HCT116 (cell line): ENCODE data around the gene CD3E. TPM values are rescaled to one million over a fixed set of nuclear protein-coding genes. Genes with fewer than 3 reads are reported as not detected.

Experiments
- ATAC-seq: fragments of 200-7000 bp; cut with Tn5 transposase; 2 replicates; pipeline ENCODE4 v1.9.1; 2020; ENCODE audit warnings: mild to moderate bottlenecking, moderate library complexity
- BruUV-seq: library from RNA; stranded (reverse); fragments of 400-500 nt; replicated peaks from 2 replicates; lab custom pipeline; 2021; lab: Mats Ljungman, UMichigan
- CTCF ChIA-PET: fragments of 300-600 bp; sonication (Branson Sonifier 250); formaldehyde crosslinking; loops from one replicate; lab custom pipeline; 2021; ENCODE audit warnings: antibody characterized with exemption; lab: Charles Lee
- POLR2A ChIA-PET: fragments of 300-600, 350-600 bp; sonication (Branson Sonifier 250); formaldehyde crosslinking; loops from one replicate; lab custom pipeline; 2021; ENCODE audit warnings: antibody characterized with exemption; lab: Charles Lee
- RAD21 ChIA-PET, 2 experiments: fragments of 300-600 bp; sonication (Branson Sonifier 250); formaldehyde crosslinking; loops; one replicate each; lab custom pipeline; 2023; ENCODE audit warnings: low total read pairs in 2 of 2; ENCODE audit not compliant: uncharacterized antibody in 2 of 2, unreplicated experiment in 2 of 2, low non-redundant PET in 1 of 2; lab: Charles Lee
- DNase-seq: peaks from one replicate; pipeline ENCODE4 v3.0.0-alpha.2; 2010; ENCODE audit warnings: low read depth, low spot score
- H2AFZ ChIP-seq: fragments of 200-600 bp; shearing (Covaris generic), sonication (generic); 2 replicates; pipeline ENCODE4 v1.6.1; 2017; ENCODE audit warnings: low read depth, mixed run types, mixed read lengths, antibody characterized with exemption, low read length; ENCODE audit not compliant: poor library complexity, severe bottlenecking
- H3K27ac ChIP-seq: 2 replicates; pipeline ENCODE4 v1.5.1; 2012; ENCODE audit warnings: low read depth, low read length
- H3K27me3 ChIP-seq: fragments of 200-600 bp; sonication (generic); 2 replicates; pipeline ENCODE4 v1.6.1; 2016; ENCODE audit warnings: mixed run types, low read length, mixed read lengths; ENCODE audit not compliant: insufficient read depth
- H3K36me3 ChIP-seq, 2 experiments: fragments of 200-500 bp in 1 of 2; fragments of 200-600 bp in 1 of 2; sonication (Bioruptor generic) in 1 of 2; sonication (generic) in 1 of 2; 2 replicates each; pipeline versions ENCODE4 v1.5.1 to v1.6.1; 2014 to 2016; ENCODE audit warnings: low read length in 2 of 2, inconsistent platforms in 1 of 2, mixed read lengths in 1 of 2, mixed run types in 1 of 2; ENCODE audit not compliant: insufficient read depth in 2 of 2, control insufficient read depth in 1 of 2
- H3K4me1 ChIP-seq, 2 experiments: fragments of 200-600 bp in 1 of 2; sonication (generic) in 1 of 2; 2 replicates each; pipeline versions ENCODE4 v1.5.1 to v1.6.1; 2012 to 2017; ENCODE audit warnings: low read length in 2 of 2, inconsistent platforms in 1 of 2, mild to moderate bottlenecking in 1 of 2, mixed read lengths in 1 of 2, mixed run types in 1 of 2, moderate library complexity in 1 of 2; ENCODE audit not compliant: insufficient read depth in 2 of 2, control insufficient read depth in 1 of 2
- H3K4me2 ChIP-seq: fragments of 200-600 bp; sonication (generic); 2 replicates; pipeline ENCODE4 v1.6.1; 2017; ENCODE audit warnings: mixed run types, low read length, mixed read lengths
- H3K4me3 ChIP-seq, 2 experiments: fragments of 200-600 bp in 1 of 2; sonication (generic) in 1 of 2; replicated peaks in 1 of 2; 2 replicates each; pipeline ENCODE4 v1.5.1; 2011 to 2016; ENCODE audit warnings: low read length in 2 of 2, control low read depth in 1 of 2, low read depth in 1 of 2, mild to moderate bottlenecking in 1 of 2, mixed read lengths in 1 of 2, mixed run types in 1 of 2
- H3K79me2 ChIP-seq: fragments of 200-600 bp; sonication (generic); 2 replicates; pipeline ENCODE4 v1.6.1; 2017; ENCODE audit warnings: mild to moderate bottlenecking, mixed run types, low read length, moderate library complexity, mixed read lengths; ENCODE audit not compliant: insufficient read depth
- H3K9ac ChIP-seq: fragments of 200-600 bp; sonication (generic); 2 replicates; pipeline ENCODE4 v1.6.1; 2016; ENCODE audit warnings: low read length, mixed read lengths
- H3K9me2 ChIP-seq: fragments of 200-600 bp; sonication (generic), shearing (Covaris generic); 2 replicates; pipeline ENCODE4 v1.6.1; 2017; ENCODE audit warnings: mixed run types, mild to moderate bottlenecking, moderate library complexity; ENCODE audit not compliant: insufficient read depth
- H3K9me3 ChIP-seq, 2 experiments: fragments of 200-500 bp in 1 of 2; fragments of 200-600 bp in 1 of 2; sonication (Bioruptor generic) in 1 of 2; sonication (generic) in 1 of 2; 2 replicates each; pipeline ENCODE4 v1.6.1; 2014 to 2017; ENCODE audit warnings: low read length in 2 of 2, mixed read lengths in 2 of 2, inconsistent platforms in 1 of 2, low read depth in 1 of 2, mild to moderate bottlenecking in 1 of 2, mixed run types in 1 of 2, moderate library complexity in 1 of 2; ENCODE audit not compliant: control insufficient read depth in 1 of 2, insufficient read depth in 1 of 2
- H4K20me1 ChIP-seq: fragments of 200-600 bp; sonication (generic), shearing (Covaris generic); 2 replicates; pipeline ENCODE4 v1.6.1; 2017; ENCODE audit warnings: mixed run types, mild to moderate bottlenecking, moderate library complexity; ENCODE audit not compliant: insufficient read depth
- CBX3 ChIP-seq: IDR thresholded peaks from 2 replicates; pipeline ENCODE4 v1.6.1; 2012; ENCODE audit warnings: low read depth
- CEBPB ChIP-seq: IDR thresholded peaks from 2 replicates; pipeline ENCODE4 v1.6.1; 2012; ENCODE audit warnings: low read depth
- CTCF ChIP-seq, 3 experiments: fragments of 200-600 bp in 1 of 3; sonication (generic) in 1 of 3; IDR thresholded peaks in 2 of 3; conservative IDR thresholded peaks in 1 of 3; 2 replicates each; pipeline ENCODE4 v1.5.1; 2012 to 2017; ENCODE audit warnings: low read depth in 2 of 3, low read length in 2 of 3, antibody characterized with exemption in 1 of 3, borderline replicate concordance in 1 of 3, control low read depth in 1 of 3, mild to moderate bottlenecking in 1 of 3, mixed read lengths in 1 of 3, mixed run types in 1 of 3, moderate library complexity in 1 of 3; ENCODE audit not compliant: insufficient read depth in 1 of 3
- EGR1 ChIP-seq: IDR thresholded peaks from 2 replicates; pipeline ENCODE4 v1.6.1; 2012; ENCODE audit warnings: low read depth
- RAD21 ChIP-seq: IDR thresholded peaks from 2 replicates; pipeline ENCODE4 v1.6.1; 2012; ENCODE audit warnings: low read depth, mild to moderate bottlenecking
- SIN3A ChIP-seq: IDR thresholded peaks from 2 replicates; pipeline ENCODE4 v1.6.1; 2012; ENCODE audit warnings: low read depth
- ZFX ChIP-seq: fragments of 450-650 bp; IDR thresholded peaks from 2 replicates; pipeline ENCODE4 v1.6.1; 2017
- intact Hi-C: fragments of 100-400 bp; cut with micrococcal nuclease; formaldehyde crosslinking; loops from 2 replicates; pipeline ENCODE4 v1.10.0; 2022
- total RNA-seq: library from RNA; stranded (reverse); gene quantifications from one replicate; pipeline ENCODE4 v1.2.1, GENCODE V29; 2021; ENCODE audit not compliant: unreplicated experiment

The CD3E gene
- total RNA-seq, 1 experiment from 2014 or later: 0.79 TPM

- no peaks in the 10 kb centered on the region for H3K9me2 ChIP-seq
- no TSS peak for BruUV-seq
- H3K4me1 ChIP-seq: no peaks in the 10 kb centered on the region
- no peak overlapping the region for H3K27ac ChIP-seq
- DNase-seq (no peak), ATAC-seq (no peak; the same call in 1 of the 2 replicates)
- H2AFZ ChIP-seq: peak overlapping the region; percentile 87
- H4K20me1 ChIP-seq: no peaks in the 10 kb centered on the region
- H3K9ac ChIP-seq: no peak overlapping the region
- peak overlapping the region; percentile 51 for H3K4me2 ChIP-seq
- no peaks in the 10 kb centered on the region for H3K36me3 ChIP-seq
- ChIA-PET CTCF (interaction anchor here (1.0 to 1.8 kb wide), 3 partner anchors 9 to 155 kb away, joined by 4 to 7 read pairs (median 5); no protein-coding TSS in a partner anchor), POLR2A (no interaction called here), RAD21 (interaction anchor here in 1 of 2 experiments (0.7 kb wide), 1 partner anchor 20 kb away, joined by 3 read pairs; no protein-coding TSS in a partner anchor)
- H3K27me3 ChIP-seq: peaks cover 22% of the 10 kb centered on the region
- H3K79me2 ChIP-seq: no peaks in the 10 kb centered on the region
- H3K4me3 ChIP-seq: no peak overlapping the region
- H3K9me3 ChIP-seq: no peaks in the 10 kb centered on the region
- TF ChIP-seq ZFX: no peak
- no peak for TF ChIP-seq EGR1
- TF ChIP-seq RAD21: peak; percentile 62
- no peak for TF ChIP-seq CEBPB
- TF ChIP-seq CTCF (IDR thresholded peaks at IDR 0.05 in 2 of 3, conservative IDR thresholded peaks at IDR 0.05 in 1 of 3; ENCODE audit: borderline replicate concordance in 1 of 3, insufficient read depth in 1 of 3, low read depth in 2 of 3, low read length in 2 of 3): peak; percentile 45 to 76 (median 70); a peak in 5 of 6 replicates
- TF ChIP-seq SIN3A: no peak
- TF ChIP-seq CBX3: no peak
- intact Hi-C loops: loop anchor here (1.0 to 2.0 kb wide), 3 partner anchors 58 to 208 kb away; no protein-coding TSS in a partner anchor
These were observed 48.7 kb downstream of the CD3E start for GRCh38 chr11:118353084-118353710.

- RAD21 ChIA-PET: no interaction called here
- Histone ChIP-seq H3K9me2 (no peaks in the 10 kb centered on the region), H3K9me3 (no peaks in the 10 kb centered on the region), H3K27me3 (no peaks in the 10 kb centered on the region), H3K4me2 (no peak overlapping the region), H3K27ac (no peak overlapping the region), H3K4me3 (no peak overlapping the region), H3K4me1 (peaks cover 8 to 10% of the 10 kb centered on the region in 2 experiments), H3K9ac (no peak overlapping the region), H3K79me2 (peaks cover 36% of the 10 kb centered on the region), H3K36me3 (no peaks in the 10 kb centered on the region), H2AFZ (no peak overlapping the region), H4K20me1 (no peaks in the 10 kb centered on the region)
- POLR2A ChIA-PET: no interaction called here
- CTCF ChIA-PET: no interaction called here
- intact Hi-C loops: no loop called here
- no peak for TF ChIP-seq SIN3A
- no peak for ATAC-seq
- DNase-seq: no peak
- no TSS peak for BruUV-seq
These were observed 53.5 kb downstream of the CD3E start for GRCh38 chr11:118358071-118358470.
